ENCODE measurements around the gene DIPK1B.

Gene DIPK1B

DNA sequence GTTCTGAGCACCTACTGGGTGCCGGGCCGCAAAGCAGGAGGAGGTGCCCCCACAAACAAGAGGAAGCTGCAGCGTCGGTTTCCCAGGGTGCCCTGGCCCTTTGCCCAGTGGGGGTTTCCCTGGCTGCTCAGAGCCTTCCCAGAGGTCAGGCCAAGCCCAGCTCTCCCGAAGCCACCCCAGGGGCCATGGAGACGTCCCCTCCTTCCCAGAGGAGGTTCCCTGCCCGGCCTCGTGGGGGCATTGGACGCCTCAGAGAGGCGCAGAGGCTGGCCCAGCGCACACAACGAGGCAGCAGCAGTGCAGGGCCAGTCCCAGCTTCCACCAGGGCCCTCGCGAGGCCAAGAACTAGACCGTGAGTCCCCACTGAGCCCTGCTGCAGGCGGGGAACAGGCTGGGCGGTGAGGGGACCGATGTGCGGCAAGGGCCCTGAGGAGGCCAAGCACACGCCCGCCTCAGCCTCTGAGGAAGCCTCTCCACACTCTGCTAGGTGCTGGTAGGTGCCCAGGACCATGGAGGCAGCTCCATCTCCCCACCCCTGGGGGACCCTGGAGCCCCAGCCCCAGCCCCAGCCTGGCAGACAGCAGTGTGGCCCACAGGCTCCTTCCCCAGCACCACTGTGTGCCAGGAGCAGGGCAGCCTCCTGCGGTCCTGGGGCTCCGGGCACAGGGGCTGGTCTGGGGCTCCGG lies 7.0 kb downstream of the DIPK1B start:
- Histone ChIP-seq H3K4me1 (ENCODE audit: control insufficient read depth in 1 of 2, insufficient read depth in 2 of 2, low read length in 2 of 2) (peaks cover 0 to 21% of the 10 kb centered on the region in 2 donors), H3K9ac (ENCODE audit: low read depth in 1 of 2, low read length in 2 of 2) (no peak overlapping the region), H3K9me3 (ENCODE audit: control insufficient read depth in 1 of 2, low read length in 2 of 2) (no peaks in the 10 kb centered on the region), H3K4me3 (ENCODE audit: low read depth in 1 of 2, low read length in 2 of 2) (no peak overlapping the region), H3K27me3 (ENCODE audit: control insufficient read depth in 1 of 2, insufficient read depth in 2 of 2, low read length in 2 of 2) (peaks cover 13 to 18% of the 10 kb centered on the region in 2 donors), H3K36me3 (ENCODE audit: control insufficient read depth in 1 of 2, insufficient read depth in 2 of 2, low read length in 2 of 2) (peaks cover 17 to 29% of the 10 kb centered on the region in 2 donors), H3K27ac (ENCODE audit: low read depth, low read length) (no peak overlapping the region)

DNA sequence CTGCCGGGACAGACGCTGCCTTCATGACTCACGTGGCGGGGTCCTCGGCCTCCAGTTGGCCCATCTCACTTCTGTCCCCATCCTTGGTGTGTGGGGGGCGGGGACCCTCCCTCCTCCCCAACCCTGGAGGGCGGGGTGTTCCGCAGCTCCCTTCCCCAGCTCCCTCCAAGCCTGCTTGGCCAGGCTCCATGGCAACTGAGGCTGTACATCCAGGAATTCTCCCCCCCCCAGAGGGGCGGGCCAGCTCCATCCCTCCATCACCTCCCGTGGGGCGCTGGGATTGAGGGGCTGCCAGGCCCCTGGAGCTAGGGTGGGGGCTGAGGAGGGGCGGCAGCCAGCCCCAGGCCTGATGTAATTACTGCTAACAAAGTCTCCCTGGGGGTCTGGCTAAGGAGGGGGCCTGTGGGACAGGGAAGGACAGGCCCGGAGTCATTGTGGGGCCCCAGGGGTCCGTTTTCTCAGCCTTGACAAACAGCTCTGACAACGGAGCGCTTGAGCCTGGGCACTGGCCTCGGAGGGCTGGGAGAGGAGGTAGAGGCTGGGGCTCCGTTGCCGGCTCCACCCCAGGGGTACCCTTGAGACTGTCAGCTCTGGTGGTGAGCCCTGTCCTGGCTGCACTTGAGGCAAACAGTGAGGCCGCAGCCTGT lies 8.0 kb downstream of the DIPK1B start:
- H3K4me1 ChIP-seq (ENCODE audit: control insufficient read depth in 1 of 2, insufficient read depth in 2 of 2, low read length in 2 of 2) = peaks cover 0 to 22% of the 10 kb centered on the region in 2 donors
- H3K36me3 ChIP-seq (ENCODE audit: control insufficient read depth in 1 of 2, insufficient read depth in 2 of 2, low read length in 2 of 2) = peaks cover 22 to 37% of the 10 kb centered on the region in 2 donors
- peaks cover 8 to 10% of the 10 kb centered on the region in 2 donors for H3K27me3 ChIP-seq (ENCODE audit: control insufficient read depth in 1 of 2, insufficient read depth in 2 of 2, low read length in 2 of 2)
- H3K9me3 ChIP-seq (ENCODE audit: control insufficient read depth in 1 of 2, low read length in 2 of 2) = no peaks in the 10 kb centered on the region
- H3K4me3 ChIP-seq (ENCODE audit: low read depth in 1 of 2, low read length in 2 of 2) = no peak overlapping the region
- no peak overlapping the region for H3K27ac ChIP-seq (ENCODE audit: low read depth, low read length)
- no peak overlapping the region for H3K9ac ChIP-seq (ENCODE audit: low read depth in 1 of 2, low read length in 2 of 2)

DNA sequence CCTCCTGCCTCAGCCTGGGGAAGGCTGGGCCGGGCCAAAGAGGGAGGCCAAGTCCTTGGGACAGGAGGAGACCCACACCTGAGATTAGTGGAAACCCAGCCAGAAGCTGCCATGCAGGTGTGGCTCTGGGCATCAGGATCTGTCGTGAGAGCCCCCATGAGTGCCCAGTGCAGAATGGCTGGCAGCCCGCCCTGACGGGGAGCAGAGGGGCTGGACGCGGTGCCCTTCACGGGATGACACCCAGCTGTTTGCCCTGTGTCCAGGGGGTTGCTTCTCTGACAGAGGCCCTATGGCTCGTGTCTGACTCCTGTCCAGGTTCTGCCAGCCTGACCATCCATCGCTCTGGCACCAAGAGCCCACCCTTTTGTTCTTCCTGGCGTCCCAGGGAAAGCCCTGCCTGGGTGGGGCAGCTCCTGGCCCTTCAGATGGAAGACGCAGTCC lies 8.5 kb downstream of the DIPK1B start:
- no peak overlapping the region for H3K27ac ChIP-seq (ENCODE audit: low read depth, low read length)
- no peak overlapping the region for H3K4me3 ChIP-seq (ENCODE audit: low read depth in 1 of 2, low read length in 2 of 2)
- no peaks in the 10 kb centered on the region for H3K9me3 ChIP-seq (ENCODE audit: control insufficient read depth in 1 of 2, low read length in 2 of 2)
- H3K9ac ChIP-seq (ENCODE audit: low read depth in 1 of 2, low read length in 2 of 2) = no peak overlapping the region
- peaks cover 5 to 28% of the 10 kb centered on the region in 2 donors for H3K4me1 ChIP-seq (ENCODE audit: control insufficient read depth in 1 of 2, insufficient read depth in 2 of 2, low read length in 2 of 2)
- peaks cover 22 to 43% of the 10 kb centered on the region in 2 donors for H3K36me3 ChIP-seq (ENCODE audit: control insufficient read depth in 1 of 2, insufficient read depth in 2 of 2, low read length in 2 of 2)
- H3K27me3 ChIP-seq (ENCODE audit: control insufficient read depth in 1 of 2, insufficient read depth in 2 of 2, low read length in 2 of 2) = peaks cover 5 to 7% of the 10 kb centered on the region in 2 donors

DNA sequence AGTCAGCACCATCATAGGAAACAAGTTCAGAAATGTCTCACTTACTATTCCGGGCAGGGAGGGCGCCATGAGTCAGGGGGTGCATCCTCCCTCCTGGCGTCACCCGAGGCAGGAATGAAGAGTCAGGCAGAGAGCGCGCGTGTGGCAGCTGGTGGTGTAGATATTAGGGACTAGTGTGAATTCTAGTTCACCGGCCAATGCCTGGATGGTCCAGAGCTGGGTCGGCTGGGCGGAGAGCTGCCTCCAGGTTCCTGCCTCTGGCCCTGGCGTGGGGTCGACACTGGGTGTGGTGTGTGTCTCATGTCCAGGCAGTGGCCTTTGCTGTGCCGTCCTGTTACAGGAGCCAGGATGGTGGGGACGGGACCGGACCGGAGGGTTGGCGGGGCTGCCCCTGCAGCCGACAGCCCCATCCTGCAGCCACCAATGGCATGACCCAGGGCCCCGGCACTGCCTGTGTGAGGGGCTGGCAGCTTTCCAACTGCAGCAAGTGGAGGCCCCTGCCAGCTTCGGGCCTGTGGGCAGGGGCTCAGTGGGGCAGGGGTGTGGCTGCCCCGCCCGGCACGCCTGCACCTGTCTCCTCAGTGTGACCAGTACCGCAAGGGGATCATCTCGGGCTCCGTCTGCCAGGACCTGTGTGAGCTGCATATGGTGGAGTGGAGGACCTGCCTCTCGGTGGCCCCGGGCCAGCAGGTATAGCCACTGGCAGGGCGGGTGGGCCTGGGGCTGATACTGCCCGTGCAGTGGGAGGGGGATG lies 9.1 kb downstream of the DIPK1B start:
- peaks cover 11 to 34% of the 10 kb centered on the region in 2 donors for H3K4me1 ChIP-seq (ENCODE audit: control insufficient read depth in 1 of 2, insufficient read depth in 2 of 2, low read length in 2 of 2)
- no peak overlapping the region for H3K4me3 ChIP-seq (ENCODE audit: low read depth in 1 of 2, low read length in 2 of 2)
- H3K27ac ChIP-seq (ENCODE audit: low read depth, low read length) = no peak overlapping the region
- H3K36me3 ChIP-seq (ENCODE audit: control insufficient read depth in 1 of 2, insufficient read depth in 2 of 2, low read length in 2 of 2) = peaks cover 22 to 48% of the 10 kb centered on the region in 2 donors
- no peak overlapping the region for H3K9ac ChIP-seq (ENCODE audit: low read depth in 1 of 2, low read length in 2 of 2)
- peaks cover 5 to 6% of the 10 kb centered on the region in 2 donors for H3K27me3 ChIP-seq (ENCODE audit: control insufficient read depth in 1 of 2, insufficient read depth in 2 of 2, low read length in 2 of 2)
- H3K9me3 ChIP-seq (ENCODE audit: control insufficient read depth in 1 of 2, low read length in 2 of 2) = no peaks in the 10 kb centered on the region

DNA sequence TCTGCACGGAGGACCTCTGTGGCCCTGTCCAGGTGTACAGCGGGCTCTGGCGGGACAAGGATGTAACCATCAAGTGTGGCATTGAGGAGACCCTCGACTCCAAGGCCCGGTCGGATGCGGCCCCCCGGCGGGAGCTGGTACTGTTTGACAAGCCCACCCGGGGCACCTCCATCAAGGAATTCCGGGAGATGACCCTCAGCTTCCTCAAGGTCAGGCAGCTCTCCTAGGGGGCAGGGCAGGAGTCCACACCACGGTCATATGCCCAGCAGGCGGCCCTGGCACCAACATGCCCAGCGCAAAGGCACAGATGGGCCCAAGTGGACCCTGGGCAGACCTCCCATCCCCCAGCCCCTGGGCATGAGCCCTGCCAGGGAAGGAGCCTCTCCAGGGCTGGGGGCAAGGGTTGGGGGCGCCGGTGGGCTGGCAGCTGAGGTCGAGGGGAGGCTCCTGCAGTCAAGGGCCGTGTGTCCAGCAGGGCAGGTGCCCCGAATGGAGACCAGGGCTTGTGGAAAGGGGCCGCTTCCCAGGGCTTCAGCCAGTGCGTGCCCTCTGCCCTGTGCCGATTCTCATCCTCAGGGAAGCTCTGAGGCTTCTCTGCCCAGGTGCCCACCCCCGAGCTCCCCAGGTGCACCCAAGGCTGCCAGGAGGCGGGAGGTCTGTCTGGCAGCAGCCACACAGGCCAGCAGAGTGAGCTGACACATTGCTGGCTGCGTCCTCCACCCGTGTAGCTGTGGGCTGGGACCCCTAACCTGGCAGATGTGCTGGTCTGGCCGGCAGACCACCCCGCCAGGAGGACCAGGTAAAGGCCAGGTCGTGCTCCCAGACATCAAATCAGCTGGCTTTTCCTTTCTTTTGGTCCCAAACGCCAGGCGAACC lies 10.0 kb downstream of the DIPK1B start:
- H3K9me3 ChIP-seq (ENCODE audit: control insufficient read depth in 1 of 2, low read length in 2 of 2) = no peaks in the 10 kb centered on the region
- no peak overlapping the region for H3K27ac ChIP-seq (ENCODE audit: low read depth, low read length)
- H3K9ac ChIP-seq (ENCODE audit: low read depth in 1 of 2, low read length in 2 of 2) = no peak overlapping the region
- peaks cover 22 to 48% of the 10 kb centered on the region in 2 donors for H3K36me3 ChIP-seq (ENCODE audit: control insufficient read depth in 1 of 2, insufficient read depth in 2 of 2, low read length in 2 of 2)
- peaks cover 5 to 6% of the 10 kb centered on the region in 2 donors for H3K27me3 ChIP-seq (ENCODE audit: control insufficient read depth in 1 of 2, insufficient read depth in 2 of 2, low read length in 2 of 2)
- H3K4me3 ChIP-seq (ENCODE audit: low read depth in 1 of 2, low read length in 2 of 2) = no peak overlapping the region
- H3K4me1 ChIP-seq (ENCODE audit: control insufficient read depth in 1 of 2, insufficient read depth in 2 of 2, low read length in 2 of 2) = peaks cover 16 to 42% of the 10 kb centered on the region in 2 donors

DNA sequence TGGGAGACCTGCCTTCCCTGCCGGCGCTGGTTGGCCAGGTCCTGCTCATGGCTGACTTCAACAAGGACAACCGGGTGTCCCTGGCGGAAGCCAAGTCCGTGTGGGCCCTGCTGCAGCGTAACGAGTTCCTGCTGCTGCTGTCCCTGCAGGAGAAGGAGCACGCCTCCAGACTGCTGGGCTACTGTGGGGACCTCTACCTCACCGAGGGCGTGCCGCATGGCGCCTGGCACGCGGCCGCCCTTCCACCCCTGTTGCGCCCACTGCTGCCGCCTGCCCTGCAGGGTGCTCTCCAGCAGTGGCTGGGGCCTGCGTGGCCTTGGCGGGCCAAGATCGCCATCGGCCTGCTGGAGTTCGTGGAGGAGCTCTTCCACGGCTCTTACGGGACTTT lies 10.6 kb downstream of the DIPK1B start:
- no peak overlapping the region for H3K27ac ChIP-seq (ENCODE audit: low read depth, low read length)

DNA sequence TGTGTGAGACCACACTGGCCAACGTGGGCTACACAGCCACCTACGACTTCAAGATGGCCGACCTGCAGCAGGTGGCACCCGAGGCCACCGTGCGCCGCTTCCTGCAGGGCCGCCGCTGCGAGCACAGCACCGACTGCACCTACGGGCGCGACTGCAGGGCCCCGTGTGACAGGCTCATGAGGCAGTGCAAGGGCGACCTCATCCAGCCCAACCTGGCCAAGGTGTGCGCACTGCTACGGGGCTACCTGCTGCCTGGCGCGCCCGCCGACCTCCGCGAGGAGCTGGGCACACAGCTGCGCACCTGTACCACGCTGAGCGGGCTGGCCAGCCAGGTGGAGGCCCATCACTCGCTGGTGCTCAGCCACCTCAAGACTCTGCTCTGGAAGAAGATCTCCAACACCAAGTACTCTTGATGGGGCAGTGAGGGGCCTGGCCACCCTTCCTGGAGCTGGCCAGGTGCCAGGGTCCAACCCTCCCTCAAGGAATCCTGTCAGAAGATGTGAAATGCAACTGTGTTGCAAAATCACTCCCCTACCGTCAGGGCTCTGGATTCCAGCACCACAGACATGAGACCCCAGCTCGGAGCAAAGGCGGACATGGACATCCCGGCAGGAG lies 11.1 kb downstream of the DIPK1B start:
- Histone ChIP-seq H3K4me1 (ENCODE audit: control insufficient read depth in 1 of 2, insufficient read depth in 2 of 2, low read length in 2 of 2) (peaks cover 16 to 45% of the 10 kb centered on the region in 2 donors), H3K27ac (ENCODE audit: low read depth, low read length) (no peak overlapping the region), H3K27me3 (ENCODE audit: control insufficient read depth in 1 of 2, insufficient read depth in 2 of 2, low read length in 2 of 2) (peaks cover under 1 to 2% of the 10 kb centered on the region in 2 donors), H3K9me3 (ENCODE audit: control insufficient read depth in 1 of 2, low read length in 2 of 2) (no peaks in the 10 kb centered on the region), H3K4me3 (ENCODE audit: low read depth in 1 of 2, low read length in 2 of 2) (no peak overlapping the region), H3K9ac (ENCODE audit: low read depth in 1 of 2, low read length in 2 of 2) (no peak overlapping the region), H3K36me3 (ENCODE audit: control insufficient read depth in 1 of 2, insufficient read depth in 2 of 2, low read length in 2 of 2) (peaks cover 22 to 48% of the 10 kb centered on the region in 2 donors)

More for the DNA sequence above, 10.6 kb downstream of the DIPK1B start:
- H3K4me3 ChIP-seq (ENCODE audit: low read depth in 1 of 2, low read length in 2 of 2) = no peak overlapping the region
- no peak overlapping the region for H3K9ac ChIP-seq (ENCODE audit: low read depth in 1 of 2, low read length in 2 of 2)
- peaks cover 16 to 44% of the 10 kb centered on the region in 2 donors for H3K4me1 ChIP-seq (ENCODE audit: control insufficient read depth in 1 of 2, insufficient read depth in 2 of 2, low read length in 2 of 2)
- no peaks in the 10 kb centered on the region for H3K9me3 ChIP-seq (ENCODE audit: control insufficient read depth in 1 of 2, low read length in 2 of 2)
- H3K27me3 ChIP-seq (ENCODE audit: control insufficient read depth in 1 of 2, insufficient read depth in 2 of 2, low read length in 2 of 2) = peaks cover 5 to 6% of the 10 kb centered on the region in 2 donors
- peaks cover 22 to 48% of the 10 kb centered on the region in 2 donors for H3K36me3 ChIP-seq (ENCODE audit: control insufficient read depth in 1 of 2, insufficient read depth in 2 of 2, low read length in 2 of 2)

DNA sequence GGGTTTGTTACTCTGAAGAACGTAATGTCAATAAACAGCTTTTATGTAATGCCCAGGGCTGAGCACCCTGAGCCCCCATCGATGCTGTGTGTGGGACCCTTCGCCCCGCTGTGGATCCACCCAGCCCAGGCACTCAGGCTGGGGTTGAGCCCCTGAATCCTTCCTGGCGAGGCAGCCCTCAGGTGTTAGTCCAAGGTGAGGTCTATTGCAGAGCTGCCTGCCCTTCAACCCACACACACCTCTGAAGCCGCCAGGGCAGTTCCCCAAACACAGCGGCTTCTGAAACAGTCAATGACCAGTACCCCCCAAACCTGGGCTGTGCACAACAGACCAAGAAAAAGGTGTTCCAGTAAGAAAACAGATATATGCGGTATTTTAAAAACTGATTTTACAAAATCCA lies 11.6 kb downstream of the DIPK1B start:
- H3K4me3 ChIP-seq (ENCODE audit: low read depth in 1 of 2, low read length in 2 of 2) = no peak overlapping the region
- H3K27ac ChIP-seq (ENCODE audit: low read depth, low read length) = no peak overlapping the region
- H3K4me1 ChIP-seq (ENCODE audit: control insufficient read depth in 1 of 2, insufficient read depth in 2 of 2, low read length in 2 of 2) = peaks cover 20 to 46% of the 10 kb centered on the region in 2 donors
- peaks cover 22 to 48% of the 10 kb centered on the region in 2 donors for H3K36me3 ChIP-seq (ENCODE audit: control insufficient read depth in 1 of 2, insufficient read depth in 2 of 2, low read length in 2 of 2)
- no peaks in the 10 kb centered on the region for H3K27me3 ChIP-seq (ENCODE audit: control insufficient read depth in 1 of 2, insufficient read depth in 2 of 2, low read length in 2 of 2)
- no peak overlapping the region for H3K9ac ChIP-seq (ENCODE audit: low read depth in 1 of 2, low read length in 2 of 2)
- no peaks in the 10 kb centered on the region for H3K9me3 ChIP-seq (ENCODE audit: control insufficient read depth in 1 of 2, low read length in 2 of 2)

DNA sequence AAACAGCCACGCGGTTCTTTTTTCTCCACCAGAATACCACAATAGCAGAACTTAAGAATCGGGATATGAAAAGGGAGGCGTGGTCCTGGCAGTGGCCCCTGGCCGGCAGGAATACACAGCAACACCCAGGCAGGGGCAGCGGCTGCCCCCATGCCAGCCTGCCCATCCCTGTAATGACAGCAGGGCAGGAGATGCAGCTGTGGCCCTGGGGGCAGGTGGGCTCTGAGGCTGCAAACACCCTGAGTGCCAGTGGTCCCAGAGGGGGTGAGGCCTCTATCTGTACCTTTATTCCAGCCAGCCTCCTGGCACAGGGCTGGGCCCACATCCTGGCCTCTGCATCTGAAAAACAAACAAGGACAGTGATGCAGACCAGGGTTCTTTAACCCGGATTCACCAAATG lies 12.4 kb downstream of the DIPK1B start:
- H3K4me1 ChIP-seq (ENCODE audit: control insufficient read depth in 1 of 2, insufficient read depth in 2 of 2, low read length in 2 of 2) = peaks cover 22 to 44% of the 10 kb centered on the region in 2 donors
- peaks cover 22 to 48% of the 10 kb centered on the region in 2 donors for H3K36me3 ChIP-seq (ENCODE audit: control insufficient read depth in 1 of 2, insufficient read depth in 2 of 2, low read length in 2 of 2)
- no peak overlapping the region for H3K27ac ChIP-seq (ENCODE audit: low read depth, low read length)
- no peaks in the 10 kb centered on the region for H3K27me3 ChIP-seq (ENCODE audit: control insufficient read depth in 1 of 2, insufficient read depth in 2 of 2, low read length in 2 of 2)
- H3K9me3 ChIP-seq (ENCODE audit: control insufficient read depth in 1 of 2, low read length in 2 of 2) = no peaks in the 10 kb centered on the region
- H3K9ac ChIP-seq (ENCODE audit: low read depth in 1 of 2, low read length in 2 of 2) = no peak overlapping the region
- no peak overlapping the region for H3K4me3 ChIP-seq (ENCODE audit: low read depth in 1 of 2, low read length in 2 of 2)
